COLO668 (cell line): ENCODE results near the gene RNF167.

Experiments
- DNase-seq: peaks from one replicate; lab custom pipeline; 2025; ENCODE audit not compliant: unreplicated experiment; lab: John Stamatoyannopoulos, UW

The RNF167 gene

GRCh38 chr17:4972752-4973151, 32.7 kb downstream of the RNF167 start:
- DNase-seq = no peak

- DNase-seq = no peak
Observed at GRCh38 chr17:4973256-4974114, 33.4 kb downstream of the RNF167 start.

- DNase-seq = no peak
Observed at GRCh38 chr17:4974115-4974670, 34.1 kb downstream of the RNF167 start.

GRCh38 chr17:4978726-4979125, 38.7 kb downstream of the RNF167 start:
- DNase-seq = no peak

- peak; percentile 2 for DNase-seq
Observed at GRCh38 chr17:4980644-4981216, 40.7 kb downstream of the RNF167 start.

- no peak for DNase-seq
Observed at GRCh38 chr17:4982305-4982704, 42.2 kb downstream of the RNF167 start.

- DNase-seq = peak; percentile 13
Observed at GRCh38 chr17:4986403-4986802, 46.3 kb downstream of the RNF167 start.

- DNase-seq = peak; percentile 87
Observed at GRCh38 chr17:4986951-4987766, 47.1 kb downstream of the RNF167 start, which contains the start of gene CAMTA2. CAMTA2 (minus strand) TSS chr17:4987675; CDS start chr17:4986222, 1,453 bp downstream.

- DNase-seq = no peak
Observed at GRCh38 chr17:4987767-4988567, 47.9 kb downstream of the RNF167 start.

GRCh38 chr17:4994081-4994595, 54.1 kb downstream of the RNF167 start:
- no peak for DNase-seq
